PC-9 (cell line): Measurements from ENCODE around the gene VPS35. TPM values are rescaled to one million over a fixed set of nuclear protein-coding genes. Genes with fewer than 3 reads are reported as not detected.

Experiments
- BruUV-seq: library from RNA; stranded (reverse); fragments of 400-500 nt; replicated peaks from 2 replicates; lab custom pipeline; 2021; lab: Mats Ljungman, UMichigan
- CTCF ChIA-PET: fragments of 300-600 bp; sonication (Branson Sonifier 250); formaldehyde crosslinking; loops from one replicate; lab custom pipeline; 2022; ENCODE audit warnings: antibody characterized with exemption; lab: Charles Lee
- POLR2A ChIA-PET: fragments of 300-600 bp; sonication (Branson Sonifier 250); formaldehyde crosslinking; loops from one replicate; lab custom pipeline; 2022; ENCODE audit warnings: antibody characterized with exemption; ENCODE audit not compliant: unreplicated experiment; lab: Charles Lee
- DNase-seq, 2 experiments: peaks; one replicate each; pipeline versions ENCODE4 v3.0.0 to v3.0.0-alpha.2; 2015 to 2022; ENCODE audit warnings: mixed read lengths in 1 of 2
- H2AFZ ChIP-seq: fragments of 200-600 bp; sonication (generic); 2 replicates; pipeline ENCODE4 v1.8.1; 2017; ENCODE audit warnings: antibody characterized with exemption
- H3F3A ChIP-seq: fragments of 200-600 bp; sonication (generic); 2 replicates; pipeline ENCODE4 v1.8.1; 2017; ENCODE audit warnings: antibody characterized with exemption, mild to moderate bottlenecking, low read depth; ENCODE audit not compliant: insufficient read depth
- H3K27ac ChIP-seq: fragments of 200-600 bp; sonication (generic); 2 replicates; pipeline ENCODE4 v1.6.1; 2016; ENCODE audit warnings: mixed run types
- H3K27me3 ChIP-seq: fragments of 200-600 bp; sonication (generic); 2 replicates; pipeline ENCODE4 v1.6.1; 2016; ENCODE audit warnings: low read depth, mixed run types; ENCODE audit not compliant: insufficient read depth
- H3K36me3 ChIP-seq: fragments of 200-600 bp; sonication (generic); 2 replicates; pipeline ENCODE4 v1.6.1; 2016; ENCODE audit warnings: low read depth, mixed run types
- H3K4me1 ChIP-seq: fragments of 200-600 bp; sonication (generic); replicated peaks from 2 replicates; pipeline ENCODE4 v1.6.1; 2016; ENCODE audit warnings: mixed run types; ENCODE audit not compliant: insufficient read depth
- H3K4me2 ChIP-seq: fragments of 200-600 bp; sonication (generic); 2 replicates; pipeline ENCODE4 v1.6.1; 2017; ENCODE audit warnings: mixed run types
- H3K4me3 ChIP-seq: fragments of 200-600 bp; sonication (generic); 2 replicates; pipeline ENCODE4 v1.6.1; 2016; ENCODE audit warnings: mixed run types
- H3K79me2 ChIP-seq: fragments of 200-600 bp; sonication (generic); 2 replicates; pipeline ENCODE4 v1.6.1; 2017; ENCODE audit warnings: low read depth, mixed run types
- H3K9me2 ChIP-seq: fragments of 200-600 bp; sonication (generic); 2 replicates; pipeline ENCODE4 v1.8.1; 2017; ENCODE audit warnings: mild to moderate bottlenecking; ENCODE audit not compliant: insufficient read depth
- H3K9me3 ChIP-seq: fragments of 200-600 bp; sonication (generic); 2 replicates; pipeline ENCODE4 v1.8.1; 2016; ENCODE audit warnings: low read depth; ENCODE audit not compliant: insufficient read depth
- H4K20me1 ChIP-seq: fragments of 200-600 bp; sonication (generic); 2 replicates; pipeline ENCODE4 v1.8.1; 2017; ENCODE audit not compliant: insufficient read depth
- CTCF ChIP-seq: fragments of 200-600 bp; sonication (generic); conservative IDR thresholded peaks from 2 replicates; pipeline ENCODE4 v1.6.1; 2017; ENCODE audit warnings: mixed run types, antibody characterized with exemption, mild to moderate bottlenecking, moderate library complexity
- EZH2 ChIP-seq: fragments of 200-600 bp; sonication (generic); IDR thresholded peaks from 2 replicates; pipeline ENCODE4 v1.8.0; 2017; ENCODE audit warnings: antibody characterized with exemption, low read depth
- intact Hi-C: fragments of 100-400 bp; cut with micrococcal nuclease; formaldehyde crosslinking; loops from one replicate; pipeline ENCODE4 v1.10.0; 2022; ENCODE audit not compliant: unreplicated experiment
- total RNA-seq: library from RNA; stranded (reverse); gene quantifications from 2 replicates; pipeline ENCODE4 v1.2.3, GENCODE V29; 2021

VPS35 gene
- total RNA-seq, 1 experiment from 2014 or later, result 98.4 TPM

GRCh38 chr16:46711106-46712058 is 22.4 kb upstream of the VPS35 start:
- H2AFZ ChIP-seq, result no peak overlapping the region
- TF ChIP-seq CTCF, result no peak
- no peak for TF ChIP-seq EZH2
- intact Hi-C loops, result no loop called here
- ChIA-PET POLR2A (no interaction called here), CTCF (interaction anchor here (0.6 kb wide), 1 partner anchor 152 kb away, joined by 3 read pairs; no protein-coding TSS in a partner anchor)
- H3K27ac ChIP-seq, result no peak overlapping the region
- H3F3A ChIP-seq, result no peaks in the 10 kb centered on the region
- H3K36me3 ChIP-seq, result no peaks in the 10 kb centered on the region
- no peak overlapping the region for H3K4me2 ChIP-seq
- no TSS peak for BruUV-seq
- no peaks in the 10 kb centered on the region for H3K9me2 ChIP-seq
- no peaks in the 10 kb centered on the region for H4K20me1 ChIP-seq
- H3K4me3 ChIP-seq, result no peak overlapping the region
- H3K9me3 ChIP-seq, result no peaks in the 10 kb centered on the region
- no peaks in the 10 kb centered on the region for H3K27me3 ChIP-seq
- H3K79me2 ChIP-seq, result no peaks in the 10 kb centered on the region
- no peaks in the 10 kb centered on the region for H3K4me1 ChIP-seq
- no peak for DNase-seq

- Histone ChIP-seq H4K20me1 (no peaks in the 10 kb centered on the region), H3K27ac (no peak overlapping the region), H3F3A (no peaks in the 10 kb centered on the region), H3K9me3 (no peaks in the 10 kb centered on the region), H3K4me3 (no peak overlapping the region), H3K4me1 (no peaks in the 10 kb centered on the region), H2AFZ (no peak overlapping the region), H3K79me2 (no peaks in the 10 kb centered on the region), H3K36me3 (no peaks in the 10 kb centered on the region), H3K9me2 (no peaks in the 10 kb centered on the region), H3K27me3 (no peaks in the 10 kb centered on the region), H3K4me2 (no peak overlapping the region)
- BruUV-seq, result no TSS peak
- CTCF ChIA-PET, result interaction anchor here (0.7 kb wide), 1 partner anchor 129 kb away, joined by 7 read pairs; no protein-coding TSS in a partner anchor
- intact Hi-C loops, result no loop called here
- POLR2A ChIA-PET, result no interaction called here
- TF ChIP-seq CTCF, result no peak
- no peak for TF ChIP-seq EZH2
- no peak for DNase-seq
Measured at GRCh38 chr16:46709469-46710005, 20.6 kb upstream of the VPS35 start.

- no peaks in the 10 kb centered on the region for H3F3A ChIP-seq
- ChIA-PET POLR2A (no interaction called here), CTCF (no interaction called here)
- no peak overlapping the region for H3K4me3 ChIP-seq
- no peaks in the 10 kb centered on the region for H3K36me3 ChIP-seq
- H3K79me2 ChIP-seq, result no peaks in the 10 kb centered on the region
- no peak overlapping the region for H3K4me2 ChIP-seq
- H2AFZ ChIP-seq, result no peak overlapping the region
- no peaks in the 10 kb centered on the region for H4K20me1 ChIP-seq
- no peak overlapping the region for H3K27ac ChIP-seq
- TF ChIP-seq CTCF (no peak), EZH2 (no peak)
- no peaks in the 10 kb centered on the region for H3K4me1 ChIP-seq
- DNase-seq, result no peak
- H3K27me3 ChIP-seq, result no peaks in the 10 kb centered on the region
- no peaks in the 10 kb centered on the region for H3K9me2 ChIP-seq
- no peaks in the 10 kb centered on the region for H3K9me3 ChIP-seq
- no TSS peak for BruUV-seq
- intact Hi-C loops, result no loop called here
Measured at GRCh38 chr16:46706642-46707041, 17.7 kb upstream of the VPS35 start.
